Epidermal melanocyte (primary cell): Measurements from ENCODE around the gene DENND1B.
"Not testable (repeated sequence)": the region's sequence is repeated elsewhere in the genome, so short reads cannot be mapped to it uniquely, and the experiment has no call there.

ENCODE experiments used
- DNase-seq: peaks from one replicate; pipeline ENCODE4 v3.0.0; 2011; ENCODE audit warnings: low spot score; ENCODE audit not compliant: insufficient read length

Gene DENND1B

GRCh38 chr1:197632651-197633050, 142.6 kb downstream of the DENND1B start:
- DNase-seq, result no peak

GRCh38 chr1:197632005-197632404, 143.3 kb downstream of the DENND1B start:
- DNase-seq, result no peak

GRCh38 chr1:197622371-197622770, 152.9 kb downstream of the DENND1B start:
- no peak for DNase-seq

GRCh38 chr1:197621761-197622160, 153.5 kb downstream of the DENND1B start:
- no peak for DNase-seq

GRCh38 chr1:197620714-197621163, 154.5 kb downstream of the DENND1B start:
- DNase-seq, result no peak

GRCh38 chr1:197619008-197619640, 156.2 kb downstream of the DENND1B start:
- DNase-seq, result no peak

GRCh38 chr1:197618061-197618460, 157.2 kb downstream of the DENND1B start:
- DNase-seq, result no peak

- DNase-seq, result no peak
Observed at GRCh38 chr1:197615693-197616011, 159.6 kb downstream of the DENND1B start.

- no peak for DNase-seq
Observed at GRCh38 chr1:197614916-197615692, 160.2 kb downstream of the DENND1B start.

GRCh38 chr1:197606168-197606845, 169.0 kb downstream of the DENND1B start:
- DNase-seq, result no peak

- no peak for DNase-seq
Observed at GRCh38 chr1:197604302-197604701, 171.0 kb downstream of the DENND1B start.

GRCh38 chr1:197600751-197601150, 174.5 kb downstream of the DENND1B start:
- DNase-seq, result no peak

- DNase-seq, result no peak
Observed at GRCh38 chr1:197599789-197600188, 175.5 kb downstream of the DENND1B start.

- DNase-seq, result no peak
Observed at GRCh38 chr1:197598935-197599334, 176.3 kb downstream of the DENND1B start.

- DNase-seq, result no peak
Observed at GRCh38 chr1:197595304-197595904, 179.9 kb downstream of the DENND1B start.

GRCh38 chr1:197590687-197591086, 184.6 kb downstream of the DENND1B start:
- DNase-seq, result no peak

GRCh38 chr1:197585809-197586208, 189.5 kb downstream of the DENND1B start:
- DNase-seq, result no peak

- no peak for DNase-seq
Observed at GRCh38 chr1:197577580-197577979, 197.7 kb downstream of the DENND1B start.

GRCh38 chr1:197575531-197575930, 199.7 kb downstream of the DENND1B start:
- not testable (repeated sequence) for DNase-seq

- DNase-seq, result no peak
Observed at GRCh38 chr1:197572169-197572568, 203.1 kb downstream of the DENND1B start.

GRCh38 chr1:197567442-197567841, 207.8 kb downstream of the DENND1B start:
- no peak for DNase-seq

GRCh38 chr1:197561041-197561440, 214.2 kb downstream of the DENND1B start:
- DNase-seq, result no peak
